ENCODE measurements around the gene SAMD10.
"Not testable (repeated sequence)": the region's sequence is repeated elsewhere in the genome, so short reads cannot be mapped to it uniquely, and the experiment has no call there.

The SAMD10 gene

DNA sequence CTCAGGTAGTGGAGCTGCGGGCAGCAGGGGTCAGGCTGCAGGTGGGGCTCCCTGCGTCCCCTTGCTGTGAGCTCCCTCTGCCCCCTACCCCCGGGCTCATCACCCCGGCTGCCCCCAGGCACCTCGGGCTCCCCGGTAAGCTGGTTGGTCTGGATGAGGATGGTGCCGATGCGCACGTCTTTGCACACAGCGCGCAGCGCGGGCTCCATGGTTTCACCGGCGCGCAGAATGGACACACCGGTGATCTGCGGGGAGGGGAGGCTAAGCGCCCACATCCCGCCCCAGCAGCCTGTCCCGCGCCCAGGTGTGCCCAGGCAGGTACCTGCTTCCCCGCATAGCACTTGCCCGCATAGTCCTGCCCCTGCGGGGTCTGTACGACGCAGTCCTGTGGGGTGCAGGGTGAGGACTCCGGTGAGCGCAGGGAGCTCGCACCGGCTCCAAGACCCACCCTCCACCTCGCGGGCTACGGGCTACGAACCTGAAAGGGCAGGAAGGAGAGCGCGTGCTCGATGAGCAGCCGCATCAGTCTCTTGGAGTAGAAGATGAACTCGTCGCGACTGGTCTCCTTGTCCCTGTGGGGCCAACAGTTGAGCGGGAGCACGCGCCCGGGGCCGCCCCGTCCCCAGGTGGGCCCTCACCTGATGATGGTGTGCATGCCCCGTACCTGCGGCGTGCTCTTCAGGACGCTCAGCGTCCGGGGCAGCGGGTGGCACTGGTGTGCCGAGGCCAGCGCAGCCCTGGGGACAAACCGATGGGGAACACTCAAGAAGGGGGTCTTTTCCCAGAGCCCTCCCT is 38.8 kb downstream of the SAMD10 start:
- no peak for DNase-seq

DNA sequence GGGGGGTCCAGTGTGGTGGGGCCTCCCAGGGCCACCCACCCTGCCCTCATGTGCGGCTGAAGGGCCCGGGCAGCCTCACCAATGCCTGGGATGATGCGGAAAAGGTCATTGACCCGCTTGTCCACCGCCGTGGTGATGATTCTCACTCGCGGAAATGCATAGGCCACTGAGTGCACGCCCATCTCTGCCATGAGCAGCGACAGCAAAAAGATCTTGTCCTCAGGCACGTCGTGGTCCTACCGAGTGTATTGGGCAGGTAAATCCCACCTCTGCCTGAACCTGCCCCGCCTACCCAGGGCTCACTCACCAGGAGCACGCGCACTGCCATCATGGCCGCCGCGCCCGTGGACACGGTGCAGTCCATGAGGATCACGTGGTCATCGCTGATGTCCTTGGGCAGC is 39.4 kb downstream of the SAMD10 start:
- no peak for DNase-seq

GRCh38 chr20:63939061-63939935 is 40.1 kb downstream of the SAMD10 start:
- no peak for DNase-seq

DNA sequence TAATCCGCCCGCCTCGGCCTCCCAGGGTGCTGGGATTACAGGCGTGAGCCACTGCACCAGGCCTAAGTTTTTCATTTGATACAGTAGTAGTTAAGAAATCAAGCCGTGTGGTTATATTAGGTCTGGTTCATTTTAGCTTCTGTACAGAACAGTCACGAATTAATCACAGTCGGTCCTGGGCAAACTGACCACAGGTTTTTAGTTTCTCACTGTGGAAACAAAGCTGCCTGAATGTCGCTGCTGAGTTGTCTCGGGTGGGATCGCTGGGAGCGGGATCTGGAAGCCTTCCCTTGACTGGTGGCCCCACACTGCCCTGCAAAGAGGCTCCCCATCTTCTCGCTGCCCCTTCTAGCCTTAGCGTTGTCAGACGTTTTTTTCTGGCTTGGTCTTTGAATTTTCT is 41.8 kb downstream of the SAMD10 start:
- DNase-seq: no peak

DNA sequence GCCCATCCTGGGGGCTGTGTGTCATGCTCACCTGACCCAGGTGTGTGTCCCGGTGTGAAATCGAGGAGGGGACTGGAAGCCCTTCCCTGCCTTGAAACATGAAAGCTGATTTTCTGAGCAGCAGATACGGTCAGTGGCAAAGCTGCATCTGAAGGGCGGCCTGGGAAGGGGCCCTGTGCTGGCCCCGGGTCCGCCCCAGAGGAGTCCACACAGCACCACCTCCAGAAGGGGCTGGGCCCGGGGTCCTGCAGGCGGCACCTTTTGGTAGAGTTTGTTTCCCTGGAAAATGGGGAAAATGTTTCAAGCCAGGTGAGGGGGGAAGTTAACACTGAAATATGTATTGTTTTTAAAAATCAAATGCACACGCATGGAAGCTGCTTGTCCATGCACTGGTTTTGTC is 44.0 kb downstream of the SAMD10 start:
- DNase-seq: no peak

- DNase-seq: no peak
Observed at GRCh38 chr20:63934271-63935068, 45.0 kb downstream of the SAMD10 start.

GRCh38 chr20:63933646-63934045 is 45.8 kb downstream of the SAMD10 start:
- DNase-seq: no peak

GRCh38 chr20:63932606-63933160 is 46.8 kb downstream of the SAMD10 start:
- peak; percentile 15 for DNase-seq

GRCh38 chr20:63931735-63932134 is 47.7 kb downstream of the SAMD10 start:
- DNase-seq: no peak

GRCh38 chr20:63930971-63931553 is 48.4 kb downstream of the SAMD10 start:
- no peak for DNase-seq

DNA sequence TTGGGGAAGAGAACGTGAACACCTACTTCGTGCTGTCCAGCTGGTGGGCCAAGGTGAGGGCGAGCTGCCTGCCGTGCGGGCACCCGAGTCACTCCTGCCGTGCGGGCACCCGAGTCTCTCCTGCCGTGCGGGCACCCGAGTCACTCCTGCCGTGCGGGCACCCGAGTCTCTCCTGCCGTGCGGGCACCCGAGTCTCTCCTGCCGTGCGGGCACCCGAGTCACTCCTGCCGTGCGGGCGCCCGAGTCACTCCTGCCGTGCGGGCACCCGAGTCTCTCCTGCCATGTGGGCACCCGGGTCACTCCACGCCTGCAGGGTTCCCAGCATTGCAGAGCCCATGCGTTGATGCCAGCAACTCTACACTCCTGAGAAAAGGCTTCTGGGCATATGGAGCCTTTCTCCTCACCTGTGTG is 50.0 kb downstream of the SAMD10 start:
- not testable (repeated sequence) for DNase-seq

- no peak for DNase-seq
Observed at GRCh38 chr20:63929071-63929470, 50.4 kb downstream of the SAMD10 start.

GRCh38 chr20:63926298-63926697 is 53.1 kb downstream of the SAMD10 start:
- DNase-seq: no peak

GRCh38 chr20:63924241-63924640 is 55.2 kb downstream of the SAMD10 start:
- no peak for DNase-seq
